CD4-positive, alpha-beta memory T cell (primary cell): Measurements from ENCODE around the gene FHAD1. TPM values are rescaled to one million over a fixed set of nuclear protein-coding genes. Genes with fewer than 3 reads are reported as not detected.
A peak's percentile ranks its signal among the peaks of the same experiment; 100 is the strongest.

Source experiments
- CTCF ChIA-PET: fragments of 350-600 bp; sonication (Branson Sonifier 250); formaldehyde crosslinking; loops from one replicate; lab custom pipeline; 2021; ENCODE audit warnings: inconsistent platforms; ENCODE audit not compliant: partially characterized antibody; lab: Charles Lee
- POLR2A ChIA-PET: fragments of 350-600 bp; sonication (Branson Sonifier 250); formaldehyde crosslinking; loops from one replicate; lab custom pipeline; 2021; ENCODE audit not compliant: partially characterized antibody; lab: Charles Lee
- DNase-seq, 5 donors: peaks; one replicate each; pipeline versions ENCODE4 v3.0.0 to v3.0.0-alpha.2; 2020 to 2022; ENCODE audit warnings: mixed read lengths in 1 of 5
- H3K27ac ChIP-seq: one replicate; pipeline ENCODE4 v1.7.0; 2013; ENCODE audit warnings: low read depth, low read length
- H3K27me3 ChIP-seq: 2 replicates; pipeline ENCODE4 v1.7.0; 2013; ENCODE audit warnings: mild to moderate bottlenecking, low read length, moderate library complexity; ENCODE audit not compliant: insufficient read depth
- H3K36me3 ChIP-seq: 2 replicates; pipeline ENCODE4 v1.7.0; 2013; ENCODE audit warnings: mild to moderate bottlenecking, low read length, moderate library complexity; ENCODE audit not compliant: insufficient read depth
- H3K4me1 ChIP-seq: 2 replicates; pipeline ENCODE4 v1.7.0; 2013; ENCODE audit warnings: mild to moderate bottlenecking, low read length, moderate library complexity; ENCODE audit not compliant: insufficient read depth
- H3K4me3 ChIP-seq, 2 donors: one replicate each; pipeline ENCODE4 v1.7.0; 2013; ENCODE audit warnings: low read length in 2 of 2, mild to moderate bottlenecking in 1 of 2
- H3K9me3 ChIP-seq, 2 donors: one replicate each; pipeline ENCODE4 v1.7.0; 2013; ENCODE audit warnings: low read length in 2 of 2, control low read depth in 1 of 2; ENCODE audit not compliant: control insufficient read depth in 1 of 2
- H3K27ac Mint-ChIP-seq, 7 donors: one replicate each; pipeline ENCODE4 v1.8.0; 2020 to 2021; ENCODE audit warnings: mixed read lengths in 7 of 7, mild to moderate bottlenecking in 6 of 7, inconsistent platforms in 3 of 7, moderate library complexity in 3 of 7
- H3K27me3 Mint-ChIP-seq, 2 donors: one replicate each; pipeline ENCODE4 v1.8.0; 2020 to 2021; ENCODE audit warnings: mixed read lengths in 2 of 2
- H3K36me3 Mint-ChIP-seq, 2 donors: one replicate each; pipeline ENCODE4 v1.8.0; 2020 to 2021; ENCODE audit warnings: mixed read lengths in 2 of 2, inconsistent platforms in 1 of 2, mild to moderate bottlenecking in 1 of 2
- H3K4me1 Mint-ChIP-seq, 4 donors: one replicate each; pipeline ENCODE4 v1.8.0; 2020 to 2021; ENCODE audit warnings: mixed read lengths in 4 of 4, mild to moderate bottlenecking in 1 of 4
- H3K4me3 Mint-ChIP-seq, 8 donors: one replicate each; pipeline ENCODE4 v1.8.0; 2020 to 2021; ENCODE audit warnings: mixed read lengths in 8 of 8, mild to moderate bottlenecking in 7 of 8, moderate library complexity in 6 of 8, inconsistent platforms in 3 of 8
- H3K9me3 Mint-ChIP-seq, 8 donors: one replicate each; pipeline ENCODE4 v1.8.0; 2020 to 2021; ENCODE audit warnings: mixed read lengths in 8 of 8, mild to moderate bottlenecking in 5 of 8, inconsistent platforms in 3 of 8, moderate library complexity in 1 of 8
- intact Hi-C: fragments of 100-400 bp; cut with micrococcal nuclease; formaldehyde crosslinking; loops from one replicate; pipeline ENCODE4 v1.15.1; 2023
- polyA plus RNA-seq, 2 donors: library from polyadenylated mRNA; unstranded; fragments of 300-500 nt; fragmentation: Illumina TruSeq; gene quantifications; one replicate each; pipeline ENCODE4 v1.2.3, GENCODE V29; 2021
- total RNA-seq, 2 experiments: library from RNA; stranded (reverse); gene quantifications; one replicate each; pipeline ENCODE4 v1.2.3, GENCODE V29; 2021

Gene FHAD1
- total and polyA plus RNA-seq, 4 experiments from 2014 or later = 0.03 TPM; not detected in 3

DNA sequence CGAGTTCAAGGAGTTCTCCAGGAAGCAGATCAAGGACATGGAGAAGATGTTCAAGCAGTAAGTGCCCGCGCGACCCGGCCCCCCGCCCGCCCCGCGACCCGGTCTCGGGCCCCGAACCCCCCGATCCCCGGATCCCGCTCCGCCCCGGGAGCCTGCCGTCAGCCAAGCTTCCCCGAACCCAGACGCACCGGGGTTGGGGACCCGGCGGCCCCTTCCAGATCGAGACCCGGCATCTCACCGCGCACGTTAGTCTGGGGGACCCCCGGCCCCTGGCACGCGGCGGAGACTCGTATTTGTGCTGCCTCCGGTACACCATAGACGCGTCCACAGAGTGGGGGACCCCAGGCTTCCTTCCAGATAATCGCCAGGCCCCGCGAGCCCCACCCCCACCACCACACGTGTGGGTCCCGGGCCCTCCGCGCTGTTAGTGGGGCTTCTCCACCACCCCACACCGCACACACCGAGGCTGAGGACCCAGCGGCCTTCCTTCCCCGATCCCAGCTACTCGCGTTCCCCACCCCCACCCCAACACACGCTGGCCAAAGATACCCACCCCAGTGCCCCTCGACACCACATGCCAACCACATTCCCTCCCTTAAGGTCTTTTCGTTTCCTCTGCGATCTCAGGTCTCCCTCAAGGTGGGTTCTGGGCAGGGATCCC lies 163.3 kb downstream of the FHAD1 start:
- Histone ChIP-seq H3K36me3 (peaks cover 6% of the 10 kb centered on the region), H3K27ac (peak overlapping the region; percentile 92), H3K4me3 (peak overlapping the region; percentile 76 to 94), H3K9me3 (no peaks in the 10 kb centered on the region), H3K4me1 (peaks cover 50% of the 10 kb centered on the region), H3K27me3 (no peaks in the 10 kb centered on the region)
- H3K9me3 Mint-ChIP-seq = no peaks in the 10 kb centered on the region
- ChIA-PET POLR2A (interaction anchor here (0.7 to 6.2 kb wide), 9 partner anchors 9 to 478 kb away, joined by 3 to 38 read pairs (median 4); no protein-coding TSS in a partner anchor), CTCF (interaction anchor here (1.0 to 2.2 kb wide), 2 partner anchors 20 to 22 kb away, joined by 4 to 8 read pairs; no protein-coding TSS in a partner anchor)
- peaks cover 31 to 77% (median 48%) of the 10 kb centered on the region in 4 donors for H3K4me1 Mint-ChIP-seq
- peak in 3 of 5 donors; percentile 22 to 26 (median 25) for DNase-seq
- H3K27ac Mint-ChIP-seq = peak overlapping the region; percentile 92 to 97 (median 96)
- intact Hi-C loops = loop anchor here (2.0 kb wide), 1 partner anchor 114 kb away; the partner anchor contains the start of gene CASP9
- peaks cover 4 to 29% of the 10 kb centered on the region in 2 donors for H3K36me3 Mint-ChIP-seq
- H3K4me3 Mint-ChIP-seq = peak overlapping the region; percentile 89 to 95 (median 93)
- H3K27me3 Mint-ChIP-seq = no peaks in the 10 kb centered on the region

DNA sequence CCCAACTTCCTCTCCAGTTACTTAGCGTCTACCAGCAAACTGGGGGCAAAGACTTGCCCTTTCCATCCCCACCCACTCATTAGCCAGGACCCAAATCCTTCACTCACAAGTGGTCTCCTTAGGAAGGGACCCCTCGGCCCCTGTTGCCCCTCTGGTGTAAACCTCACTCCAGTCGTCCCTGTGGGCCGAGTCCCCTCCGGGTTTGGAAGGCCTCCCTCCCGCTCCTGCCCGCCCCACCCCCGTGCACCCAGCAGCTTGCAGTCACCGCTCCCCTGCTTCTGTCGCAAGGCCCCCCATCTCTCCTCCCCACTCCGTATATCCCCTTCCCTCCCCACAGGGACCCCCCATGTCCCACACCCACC lies 163.8 kb downstream of the FHAD1 start:
- POLR2A ChIA-PET = interaction anchor here (1.5 to 2.5 kb wide), 4 partner anchors 9 to 68 kb away, joined by 4 to 9 read pairs (median 8); no protein-coding TSS in a partner anchor
- H3K4me3 Mint-ChIP-seq = peak overlapping the region; percentile 89 to 95 (median 93)
- H3K9me3 Mint-ChIP-seq = no peaks in the 10 kb centered on the region
- H3K27me3 ChIP-seq = no peaks in the 10 kb centered on the region
- H3K36me3 ChIP-seq = peaks cover 6% of the 10 kb centered on the region
- no peak for DNase-seq
- H3K4me1 Mint-ChIP-seq = peaks cover 35 to 81% (median 53%) of the 10 kb centered on the region in 4 donors
- peaks cover 55% of the 10 kb centered on the region for H3K4me1 ChIP-seq
- no peaks in the 10 kb centered on the region for H3K9me3 ChIP-seq
- CTCF ChIA-PET = interaction anchor here (2.2 kb wide), 1 partner anchor 19 kb away, joined by 8 read pairs; no protein-coding TSS in a partner anchor
- H3K27ac Mint-ChIP-seq = peak overlapping the region; percentile 92 to 97 (median 96)
- H3K4me3 ChIP-seq = peak overlapping the region; percentile 76 to 94
- peak overlapping the region; percentile 92 for H3K27ac ChIP-seq
- no peaks in the 10 kb centered on the region for H3K27me3 Mint-ChIP-seq
- H3K36me3 Mint-ChIP-seq = peaks cover 4 to 32% of the 10 kb centered on the region in 2 donors
- intact Hi-C loops = loop anchor here (2.0 kb wide), 1 partner anchor 114 kb away; the partner anchor contains the start of gene CASP9

DNA sequence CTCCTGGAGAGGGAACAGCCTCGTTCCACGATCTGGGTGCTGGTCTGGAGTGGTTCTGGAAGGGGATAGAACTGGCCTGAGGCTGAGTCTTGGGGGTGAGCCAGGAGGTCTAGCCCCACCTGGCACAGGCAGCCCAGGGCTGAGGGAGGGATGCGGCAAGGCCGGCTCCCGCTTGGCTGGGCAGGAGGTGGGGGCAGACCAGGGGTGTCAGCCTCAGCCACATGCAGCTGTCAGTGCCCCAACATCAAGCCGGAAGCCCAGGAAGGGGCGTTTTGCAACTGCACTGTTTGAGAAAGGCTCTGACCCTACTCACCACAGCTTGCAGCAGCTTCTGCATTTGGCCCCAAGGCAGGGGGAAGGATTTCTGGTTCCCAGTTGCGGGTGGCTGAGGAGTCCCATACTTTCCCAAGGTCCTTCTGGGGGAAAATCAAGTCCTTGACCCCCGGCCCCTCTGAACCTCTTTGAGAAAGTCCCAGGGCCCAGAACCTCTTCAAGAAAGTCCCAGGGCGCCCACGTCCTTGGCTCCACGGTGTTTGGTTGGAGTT lies 164.6 kb downstream of the FHAD1 start:
- Mint-ChIP-seq H3K27me3 (no peaks in the 10 kb centered on the region), H3K9me3 (no peaks in the 10 kb centered on the region)
- H3K4me1 ChIP-seq = peaks cover 63% of the 10 kb centered on the region

DNA sequence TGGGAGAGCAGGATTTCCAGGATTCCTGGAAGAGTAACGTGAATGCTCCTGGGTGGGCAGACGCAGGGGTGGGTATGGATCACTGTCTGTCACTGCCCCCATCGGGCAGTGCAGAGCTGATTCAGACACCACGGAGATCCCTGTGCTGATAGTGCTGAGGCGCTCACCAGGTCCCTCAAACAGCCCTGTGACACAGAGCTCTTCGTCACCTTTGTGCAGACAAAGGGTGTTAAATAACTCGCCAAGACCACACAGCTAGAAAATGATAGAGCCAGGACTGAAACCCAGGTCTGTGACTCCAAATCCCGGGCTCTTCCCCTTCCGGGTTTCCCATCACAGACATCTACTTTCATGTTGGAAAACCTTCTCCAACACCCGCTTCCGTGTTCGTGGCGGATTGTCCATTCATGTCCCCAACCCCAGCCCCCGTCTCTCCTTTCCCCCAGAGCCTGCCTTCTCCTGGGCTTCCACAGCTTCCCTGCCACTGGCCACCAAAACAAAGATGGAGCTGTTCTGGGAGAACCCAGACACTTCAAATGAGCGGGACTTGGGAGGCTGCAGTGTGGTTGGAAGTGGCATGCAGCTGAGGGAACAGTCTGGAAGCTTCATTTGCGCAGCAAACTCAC lies 165.3 kb downstream of the FHAD1 start:
- no peaks in the 10 kb centered on the region for H3K27me3 ChIP-seq
- peak overlapping the region; percentile 92 to 97 (median 96) for H3K27ac Mint-ChIP-seq
- intact Hi-C loops = no loop called here
- peak overlapping the region in 1 of 2 donors; percentile 76 for H3K4me3 ChIP-seq
- POLR2A ChIA-PET = interaction anchor here (1.6 to 2.5 kb wide), 3 partner anchors 19 to 89 kb away, joined by 5 to 9 read pairs (median 6); no protein-coding TSS in a partner anchor
- CTCF ChIA-PET = interaction anchor here (1.0 to 2.2 kb wide), 3 partner anchors 8 to 89 kb away, joined by 4 to 8 read pairs (median 7); no protein-coding TSS in a partner anchor
- H3K4me3 Mint-ChIP-seq = peak overlapping the region; percentile 89 to 95 (median 93)
- no peaks in the 10 kb centered on the region for H3K9me3 ChIP-seq
- H3K27ac ChIP-seq = peak overlapping the region; percentile 92
- peaks cover 4 to 38% of the 10 kb centered on the region in 2 donors for H3K36me3 Mint-ChIP-seq
- peaks cover 6% of the 10 kb centered on the region for H3K36me3 ChIP-seq
- peaks cover 44 to 86% (median 60%) of the 10 kb centered on the region in 4 donors for H3K4me1 Mint-ChIP-seq
- no peaks in the 10 kb centered on the region for H3K9me3 Mint-ChIP-seq
- H3K4me1 ChIP-seq = peaks cover 69% of the 10 kb centered on the region
- H3K27me3 Mint-ChIP-seq = no peaks in the 10 kb centered on the region
- peak in 4 of 5 donors; percentile 26 to 84 (median 36) for DNase-seq

More for the DNA sequence above, 164.6 kb downstream of the FHAD1 start:
- Mint-ChIP-seq H3K4me3 (peak overlapping the region; percentile 89 to 95 (median 93)), H3K36me3 (peaks cover 4 to 37% of the 10 kb centered on the region in 2 donors), H3K4me1 (peaks cover 41 to 86% (median 58%) of the 10 kb centered on the region in 4 donors), H3K27ac (peak overlapping the region; percentile 92 to 97 (median 96))
- Histone ChIP-seq H3K27me3 (no peaks in the 10 kb centered on the region), H3K4me3 (peak overlapping the region; percentile 76 to 94), H3K9me3 (no peaks in the 10 kb centered on the region), H3K36me3 (peaks cover 6% of the 10 kb centered on the region), H3K27ac (peak overlapping the region; percentile 92)
- ChIA-PET POLR2A (interaction anchor here (1.6 to 2.5 kb wide), 3 partner anchors 20 to 88 kb away, joined by 5 to 9 read pairs (median 6); no protein-coding TSS in a partner anchor), CTCF (interaction anchor here (1.0 to 2.2 kb wide), 3 partner anchors 8 to 88 kb away, joined by 4 to 8 read pairs (median 7); no protein-coding TSS in a partner anchor)
- intact Hi-C loops = loop anchor here (2.0 kb wide), 1 partner anchor 113 kb away; the partner anchor contains the start of gene CASP9
- peak in 4 of 5 donors; percentile 35 to 76 (median 42) for DNase-seq

DNA sequence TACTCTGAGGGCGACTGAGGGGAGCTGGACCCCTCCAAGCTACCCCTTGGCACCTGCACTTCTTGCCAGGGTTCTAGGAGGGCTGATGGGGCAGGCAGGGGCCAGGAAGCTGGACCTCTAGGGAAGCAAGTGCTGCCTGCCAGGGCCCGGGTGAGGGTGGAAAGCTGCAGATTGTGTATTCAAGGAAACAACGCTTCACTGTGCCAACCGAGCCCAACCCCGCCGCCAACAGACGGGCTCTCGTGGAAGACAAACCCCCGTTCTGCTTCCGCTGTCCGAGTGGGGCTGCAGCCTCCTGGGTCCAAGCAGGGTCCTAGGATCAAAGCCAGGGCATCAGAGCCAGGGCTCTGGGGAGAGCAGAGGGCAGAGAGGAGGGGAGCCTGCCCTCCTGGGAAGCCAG lies 165.8 kb downstream of the FHAD1 start:
- Mint-ChIP-seq H3K4me3 (peak overlapping the region in 6 of 8 donors; percentile 12 to 95 (median 94)), H3K27ac (peak overlapping the region; percentile 92 to 97 (median 96)), H3K9me3 (no peaks in the 10 kb centered on the region), H3K4me1 (peaks cover 48 to 86% (median 64%) of the 10 kb centered on the region in 4 donors), H3K36me3 (peaks cover 4 to 42% of the 10 kb centered on the region in 2 donors), H3K27me3 (no peaks in the 10 kb centered on the region)
- H3K36me3 ChIP-seq = peaks cover 6% of the 10 kb centered on the region
- intact Hi-C loops = no loop called here
- no peak overlapping the region for H3K4me3 ChIP-seq
- no peak for DNase-seq
- H3K4me1 ChIP-seq = peaks cover 75% of the 10 kb centered on the region
- peak overlapping the region; percentile 92 for H3K27ac ChIP-seq
- POLR2A ChIA-PET = interaction anchor here (1.6 to 2.5 kb wide), 3 partner anchors 19 to 90 kb away, joined by 5 to 9 read pairs (median 6); no protein-coding TSS in a partner anchor
- no peaks in the 10 kb centered on the region for H3K27me3 ChIP-seq
- no peaks in the 10 kb centered on the region for H3K9me3 ChIP-seq
- CTCF ChIA-PET = interaction anchor here (1.0 to 2.2 kb wide), 3 partner anchors 7 to 89 kb away, joined by 4 to 8 read pairs (median 7); no protein-coding TSS in a partner anchor

DNA sequence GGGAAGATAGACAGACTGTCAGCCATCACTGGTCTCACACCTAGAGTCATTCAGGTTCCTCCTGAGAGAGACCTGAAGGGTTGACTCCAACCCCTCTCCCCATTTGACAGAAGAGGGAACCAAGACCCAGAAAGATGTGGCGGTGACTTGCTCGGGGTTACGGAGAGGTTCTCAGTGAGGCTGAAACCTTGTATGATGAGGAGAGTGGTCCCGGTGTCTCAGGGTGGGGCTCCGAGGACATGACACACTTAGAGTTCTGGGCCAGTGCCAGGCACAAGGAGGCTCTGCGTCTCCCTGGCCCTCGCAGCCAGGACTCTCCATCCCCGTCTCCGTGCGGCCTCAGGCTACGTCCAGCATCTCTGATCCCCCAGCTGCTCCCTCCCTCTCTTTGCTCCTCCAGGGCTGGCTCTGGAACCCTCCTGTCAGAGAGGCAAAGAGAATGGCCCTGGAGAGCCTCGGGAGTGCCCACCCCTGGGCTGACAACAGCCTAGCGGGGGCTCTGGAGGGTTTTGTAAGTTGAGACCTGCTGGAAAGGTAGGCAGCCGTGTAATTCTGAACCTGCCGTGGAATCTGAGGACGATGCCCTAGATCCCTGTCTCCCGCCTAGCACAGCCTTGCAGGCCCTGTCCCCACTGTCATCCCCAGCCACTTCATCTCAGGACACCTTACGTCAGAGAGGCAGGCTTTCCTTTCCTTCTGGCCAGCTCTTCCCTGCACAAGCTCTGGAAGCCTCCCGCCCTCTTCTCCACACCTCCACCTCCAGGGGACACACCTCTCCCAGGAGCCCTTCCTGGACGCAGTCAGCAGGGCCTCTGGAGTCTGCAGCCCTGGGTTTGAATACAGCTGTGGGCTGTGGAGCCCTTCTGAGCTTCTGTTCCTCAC lies 166.8 kb downstream of the FHAD1 start:
- no peaks in the 10 kb centered on the region for H3K27me3 ChIP-seq
- peaks cover 49 to 86% (median 66%) of the 10 kb centered on the region in 4 donors for H3K4me1 Mint-ChIP-seq
- H3K36me3 Mint-ChIP-seq = peaks cover 4 to 42% of the 10 kb centered on the region in 2 donors
- H3K27me3 Mint-ChIP-seq = no peaks in the 10 kb centered on the region
- H3K9me3 ChIP-seq = no peaks in the 10 kb centered on the region
- peak overlapping the region; percentile 56 to 97 (median 93) for H3K27ac Mint-ChIP-seq
- CTCF ChIA-PET = interaction anchor here (1.0 to 1.2 kb wide), 2 partner anchors 11 to 90 kb away, joined by 3 read pairs; no protein-coding TSS in a partner anchor
- H3K36me3 ChIP-seq = peaks cover 6% of the 10 kb centered on the region
- no peak for DNase-seq
- peaks cover 78% of the 10 kb centered on the region for H3K4me1 ChIP-seq
- POLR2A ChIA-PET = interaction anchor here (1.0 kb wide), 1 partner anchor 19 kb away, joined by 3 read pairs; no protein-coding TSS in a partner anchor
- H3K4me3 Mint-ChIP-seq = peak overlapping the region in 4 of 8 donors; percentile 42 to 93 (median 54)
- H3K4me3 ChIP-seq = no peak overlapping the region
- H3K27ac ChIP-seq = peak overlapping the region; percentile 92
- intact Hi-C loops = no loop called here
- H3K9me3 Mint-ChIP-seq = no peaks in the 10 kb centered on the region
